GM18517 (cell line): Measurements from ENCODE around the gene BICD1.

Source experiments
- ATAC-seq: cut with Tn5 transposase; IDR thresholded peaks from one replicate; pipeline ENCODE4 v1.9.1; 2021; ENCODE audit warnings: mild to moderate bottlenecking, moderate library complexity; ENCODE audit not compliant: unreplicated experiment

BICD1 gene

DNA sequence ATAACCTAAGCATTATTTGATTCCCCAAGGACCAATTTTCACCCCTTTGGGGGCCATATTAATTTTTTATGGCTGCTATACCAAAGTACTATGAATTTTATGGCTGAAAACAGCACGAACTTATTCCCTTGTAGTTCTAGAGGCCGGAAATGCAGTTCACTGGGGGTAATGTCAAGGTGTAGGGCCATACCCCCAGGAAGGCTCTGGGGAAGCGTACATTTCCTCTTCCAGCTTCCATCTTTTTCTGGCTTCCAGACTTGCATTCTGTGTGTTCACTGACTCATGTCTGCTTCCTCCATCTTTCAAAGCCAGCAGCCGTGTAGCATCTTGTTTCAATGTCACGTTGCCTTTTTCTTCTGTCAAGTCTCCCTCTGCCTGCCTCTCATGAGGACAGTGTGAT is 133.5 kb downstream of the BICD1 start:
- ATAC-seq = no peak

DNA sequence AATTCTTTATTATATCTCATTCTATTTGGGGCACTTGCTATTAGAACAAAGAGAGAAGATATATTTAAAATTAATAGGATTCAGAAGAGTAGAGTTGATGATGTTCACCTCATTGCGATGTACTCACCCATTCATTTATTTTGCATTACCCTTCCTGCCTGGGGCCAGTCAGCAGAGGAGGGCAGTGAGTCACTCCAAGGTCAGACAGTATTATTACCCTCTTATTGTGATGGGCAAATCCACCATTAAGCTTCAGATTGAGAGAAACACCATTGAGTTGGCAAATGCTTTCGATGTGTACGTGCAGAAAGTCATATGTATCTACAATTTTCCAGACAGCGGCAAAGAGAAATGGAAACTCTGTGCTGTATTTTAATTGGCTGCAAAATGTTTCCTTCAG is 134.2 kb downstream of the BICD1 start:
- ATAC-seq = no peak

DNA sequence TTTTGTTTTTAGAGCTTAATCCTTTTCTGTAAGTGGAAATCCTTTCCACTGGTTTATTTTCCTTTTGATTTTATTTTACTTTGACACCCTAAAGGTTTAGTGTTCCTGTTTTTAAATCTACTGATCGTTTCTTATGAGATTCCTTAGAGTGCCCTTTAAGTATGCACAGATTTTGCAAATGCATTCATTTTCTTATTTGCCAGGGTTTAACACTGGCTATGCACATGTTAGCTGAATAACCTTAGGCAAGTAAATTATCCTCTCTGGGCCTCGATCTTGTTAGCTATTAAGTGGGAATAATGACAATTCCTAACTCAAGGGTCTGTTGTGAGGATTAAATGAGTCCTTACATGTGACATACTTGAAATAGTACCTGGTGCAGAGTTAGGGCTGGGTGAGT is 136.0 kb downstream of the BICD1 start:
- no peak for ATAC-seq

DNA sequence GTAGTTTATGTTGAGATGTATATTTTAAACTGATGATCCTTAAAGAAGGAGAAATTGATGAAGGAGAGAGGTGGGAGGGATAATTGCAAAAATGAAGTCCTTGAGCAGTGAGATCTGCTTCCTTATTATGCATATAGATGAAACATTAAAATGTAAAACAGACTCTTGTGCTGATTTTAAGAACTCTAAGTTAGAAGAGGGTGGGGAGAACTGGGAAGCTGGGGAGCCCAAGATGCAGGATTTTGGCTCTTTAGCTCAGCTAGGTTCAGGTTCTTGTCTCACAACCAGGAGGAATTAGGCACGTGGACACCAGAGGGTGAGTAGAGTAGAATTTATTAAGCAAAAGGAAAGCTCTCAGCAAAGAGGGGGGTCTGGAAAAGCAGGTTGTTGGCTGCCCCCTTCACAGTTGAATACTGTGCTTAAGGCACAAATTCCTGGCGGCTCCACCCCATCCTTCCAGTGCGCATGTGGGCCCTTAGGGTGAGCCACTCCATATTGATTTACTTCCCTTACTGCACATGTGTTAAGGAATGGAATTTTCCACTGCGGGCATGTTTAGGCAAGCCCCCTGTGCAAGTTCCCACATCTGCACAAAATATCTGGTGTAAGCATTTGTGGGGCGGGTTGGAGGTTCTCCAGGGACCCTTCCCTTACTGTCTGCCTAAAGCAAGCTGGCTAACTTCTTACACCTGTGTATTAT is 141.9 kb downstream of the BICD1 start:
- ATAC-seq = no peak

DNA sequence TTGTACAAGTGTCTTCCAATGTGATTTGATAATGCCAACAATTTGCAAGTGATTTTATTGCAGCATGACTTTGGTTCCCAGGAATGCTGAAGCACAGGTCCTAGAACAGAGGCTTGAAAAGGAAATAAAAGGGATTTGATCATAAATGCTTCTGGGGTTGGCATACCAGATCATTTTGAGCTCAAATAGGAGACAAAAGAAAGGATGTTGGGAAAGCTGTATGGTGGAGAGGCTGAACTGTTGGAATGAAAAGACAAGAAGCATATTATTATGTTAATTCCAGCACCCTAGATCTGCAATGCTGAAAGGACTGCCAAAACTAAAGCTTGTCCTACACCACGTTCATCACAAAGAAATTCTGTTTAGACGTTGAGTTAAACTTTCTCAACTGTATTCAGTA is 143.1 kb downstream of the BICD1 start:
- no peak for ATAC-seq

DNA sequence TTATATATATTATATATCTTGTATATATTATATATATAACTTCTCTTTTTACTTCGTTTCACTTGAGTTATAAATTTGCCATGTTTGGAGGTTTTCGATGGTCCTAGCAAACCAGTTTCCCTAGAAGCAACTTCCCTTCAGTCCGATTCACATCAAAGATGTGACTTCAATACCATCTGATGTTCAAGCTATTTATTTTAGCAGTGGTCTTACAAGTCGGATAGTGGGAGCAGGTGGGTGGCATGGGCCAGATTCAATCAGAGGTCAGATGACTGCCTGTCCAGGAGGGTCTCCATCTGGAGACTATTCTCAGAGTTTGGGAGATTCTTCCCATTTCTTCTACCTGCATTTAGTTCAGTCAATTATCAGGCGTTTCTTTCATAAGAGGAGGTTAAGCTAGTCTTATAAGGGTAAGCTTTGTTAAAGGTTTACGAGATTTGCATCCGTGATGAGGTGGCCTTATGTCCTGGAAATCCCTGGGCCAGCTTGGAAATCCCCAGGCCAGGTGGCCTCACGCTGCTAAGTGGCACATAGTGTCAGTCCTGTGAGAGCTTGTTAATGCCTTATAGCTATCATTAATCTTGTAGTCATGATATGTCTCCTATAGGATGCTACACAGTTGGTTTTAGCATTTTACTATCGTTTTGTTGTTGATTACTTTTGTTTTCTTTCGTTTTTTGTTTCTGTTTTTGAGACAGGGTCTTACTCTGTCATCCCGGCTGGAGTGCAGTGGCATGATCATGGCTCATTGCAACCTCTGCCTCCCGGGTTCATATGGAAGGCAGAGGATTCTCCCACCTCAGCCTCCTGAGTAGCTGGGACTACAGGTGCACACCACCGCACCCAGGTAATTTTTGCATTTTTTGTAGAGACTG is 145.8 kb downstream of the BICD1 start:
- ATAC-seq = peak; percentile 78

DNA sequence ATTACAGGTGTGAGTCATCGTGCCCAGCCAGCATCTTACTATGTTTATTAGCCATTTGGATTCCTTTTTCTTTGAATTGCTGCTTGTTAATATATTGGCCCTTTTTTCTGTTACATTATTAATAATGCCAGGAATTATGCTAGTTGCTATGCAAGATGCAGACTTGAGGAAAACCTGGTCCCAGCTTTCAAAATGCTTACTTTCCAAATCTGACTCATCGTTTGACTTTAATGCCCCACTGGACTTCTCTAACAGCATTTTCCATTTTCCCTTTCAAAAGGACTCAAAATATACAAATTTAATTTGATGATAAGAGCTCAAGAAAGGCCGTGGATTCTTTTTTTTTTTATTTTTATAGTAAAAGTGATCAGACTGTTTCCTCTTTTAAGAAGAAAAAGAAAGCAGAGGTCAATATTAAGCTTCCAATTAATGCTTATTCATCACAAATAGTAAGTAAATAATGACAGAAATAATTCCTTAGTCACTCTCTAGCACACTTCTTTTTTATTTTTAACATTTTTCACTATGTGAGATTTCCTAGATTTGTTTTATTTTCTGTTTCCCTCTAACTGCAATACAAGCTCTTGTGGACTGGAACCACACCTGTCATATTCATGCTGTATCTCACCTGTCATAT is 146.6 kb downstream of the BICD1 start:
- no peak for ATAC-seq

DNA sequence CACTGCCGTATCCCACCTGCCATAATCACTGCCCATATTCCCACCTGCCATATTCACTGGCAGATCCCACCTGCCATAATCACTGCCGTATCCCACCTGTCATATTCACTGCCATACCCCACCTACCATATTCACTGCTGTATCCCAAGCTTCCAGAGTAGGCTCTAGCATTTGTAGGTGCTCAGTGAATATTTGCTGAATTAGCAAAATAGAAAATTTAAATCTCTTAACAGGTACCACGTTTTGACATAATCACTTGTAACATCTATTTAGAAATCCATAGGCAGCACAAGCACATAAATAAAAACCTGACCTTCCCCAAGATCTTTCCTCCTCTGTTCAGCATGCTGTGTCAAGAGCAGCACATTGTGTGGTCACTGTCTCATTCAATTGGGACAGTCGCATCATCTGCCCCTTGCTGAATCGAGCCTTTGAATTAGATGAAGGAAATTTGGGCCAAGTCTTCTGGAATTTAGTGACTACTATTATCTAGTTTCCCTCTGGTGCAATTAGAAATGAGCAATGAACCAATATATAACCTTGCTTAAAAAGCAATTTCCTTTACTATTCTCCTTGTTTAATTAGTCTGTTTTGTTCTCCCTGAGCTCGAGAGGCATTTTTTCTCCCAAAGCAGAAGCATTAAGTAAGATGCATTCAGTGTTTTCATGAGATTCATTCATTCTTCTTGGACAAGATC is 147.8 kb downstream of the BICD1 start:
- ATAC-seq = no peak

DNA sequence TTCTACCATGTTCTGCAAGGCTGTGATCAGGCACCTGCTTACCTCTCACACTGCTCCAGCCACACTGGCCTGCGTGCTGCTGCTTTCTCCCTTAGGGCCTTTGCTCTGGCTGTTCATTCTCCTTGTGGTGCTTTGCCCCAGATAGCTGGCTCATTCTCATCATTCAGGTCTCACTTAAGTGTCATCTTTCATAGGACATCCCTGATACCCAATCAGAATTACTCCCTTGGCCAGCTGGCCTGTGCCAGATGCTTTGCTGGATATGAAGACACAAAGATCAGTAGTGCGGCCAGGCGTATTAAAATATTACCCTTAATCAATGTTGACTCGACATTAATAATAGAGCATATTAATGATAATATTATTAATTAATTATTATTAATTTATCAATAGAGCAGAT is 148.9 kb downstream of the BICD1 start:
- no peak for ATAC-seq

DNA sequence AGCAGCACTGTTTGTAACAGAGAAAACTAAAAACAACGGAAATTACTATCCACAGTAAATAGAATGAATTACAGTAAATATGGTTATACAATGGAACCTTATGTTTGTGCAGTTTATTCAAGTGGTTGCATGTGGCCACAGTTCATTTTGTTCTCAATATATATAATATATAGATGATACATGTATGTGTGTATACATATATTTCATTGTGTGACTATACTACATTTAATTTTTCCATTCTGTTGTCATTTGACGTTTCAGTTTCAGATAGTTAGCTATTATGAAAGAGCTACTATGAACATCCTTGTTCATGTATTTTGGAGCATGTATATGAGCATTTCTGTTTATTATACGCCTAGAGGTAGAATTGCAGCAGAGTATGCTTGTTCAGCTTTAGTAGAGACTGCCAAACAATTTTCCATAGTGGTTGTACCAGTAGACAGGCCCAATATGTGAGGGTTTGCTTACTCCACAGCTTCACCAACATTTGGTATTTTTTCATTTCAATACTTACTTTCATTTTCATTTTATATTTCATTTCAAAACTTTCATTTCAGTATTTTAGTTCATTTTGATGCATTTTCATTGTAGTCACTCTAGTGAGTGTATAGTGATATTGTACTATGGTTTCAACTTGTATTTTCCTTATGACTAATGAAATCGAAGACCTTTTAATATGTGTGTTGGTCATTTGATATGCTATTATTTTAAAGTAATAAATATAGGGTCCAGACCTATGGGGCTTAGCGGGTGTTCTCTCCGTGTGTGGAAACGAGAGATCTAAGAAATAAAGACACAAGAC is 151.2 kb downstream of the BICD1 start:
- no peak for ATAC-seq

DNA sequence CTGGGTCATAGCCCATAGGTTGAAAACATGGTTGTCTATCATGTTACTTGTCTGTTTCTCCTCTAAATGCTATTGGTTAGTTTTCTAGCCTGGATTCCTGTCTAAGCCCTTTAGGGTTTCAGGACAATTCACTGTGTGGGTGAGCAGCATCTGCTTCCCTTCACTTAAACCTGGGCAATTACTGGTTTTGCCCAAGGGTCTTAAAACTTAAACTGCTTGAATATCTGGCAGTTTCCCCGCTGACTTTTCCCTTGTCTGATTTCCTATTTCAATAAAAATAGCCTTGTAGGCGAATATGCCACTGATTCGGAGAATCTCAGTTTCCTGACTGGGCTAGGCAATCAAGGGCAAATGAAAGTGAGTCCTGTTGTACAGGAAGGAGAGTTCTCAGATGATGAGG is 154.0 kb downstream of the BICD1 start:
- no peak for ATAC-seq

DNA sequence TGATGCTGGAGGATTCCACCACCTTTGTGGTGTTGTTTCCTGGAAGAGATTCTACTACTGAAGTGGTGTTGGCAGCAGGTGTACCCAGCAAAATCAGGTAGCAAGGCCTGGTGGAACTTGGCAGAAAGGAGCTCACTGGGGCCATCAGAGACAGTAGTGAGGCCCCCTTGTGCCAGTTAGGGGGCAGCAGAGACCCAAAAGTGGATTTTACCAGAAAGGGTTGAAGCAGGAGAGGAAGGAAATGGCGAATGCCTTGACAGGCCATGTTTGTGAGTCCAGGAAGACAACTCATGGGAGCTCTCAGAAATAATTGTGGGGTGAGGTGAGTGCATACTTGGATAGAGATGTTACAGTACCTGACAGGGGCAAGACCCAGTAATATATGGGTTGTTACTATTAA is 155.0 kb downstream of the BICD1 start:
- no peak for ATAC-seq

DNA sequence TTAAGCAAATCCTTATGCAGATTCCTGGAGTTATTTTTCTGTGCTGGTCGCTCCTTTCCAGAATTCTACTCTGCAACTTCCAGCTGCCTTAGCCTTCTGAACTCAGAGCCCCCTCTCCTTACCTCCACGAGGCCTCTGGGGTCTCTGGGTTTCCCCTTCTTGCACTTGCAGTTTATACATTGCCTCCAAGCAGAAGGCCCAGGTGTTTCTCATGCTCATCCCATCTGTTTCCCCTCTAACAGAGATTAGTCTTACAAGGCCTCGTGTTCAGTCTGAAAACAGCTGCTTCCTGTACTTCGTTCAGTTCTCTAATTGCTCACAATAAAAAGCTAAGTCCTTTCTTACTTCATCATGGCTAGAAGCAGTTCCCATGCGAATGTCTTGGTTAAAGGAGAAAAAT is 158.3 kb downstream of the BICD1 start:
- peak; percentile 62 for ATAC-seq

DNA sequence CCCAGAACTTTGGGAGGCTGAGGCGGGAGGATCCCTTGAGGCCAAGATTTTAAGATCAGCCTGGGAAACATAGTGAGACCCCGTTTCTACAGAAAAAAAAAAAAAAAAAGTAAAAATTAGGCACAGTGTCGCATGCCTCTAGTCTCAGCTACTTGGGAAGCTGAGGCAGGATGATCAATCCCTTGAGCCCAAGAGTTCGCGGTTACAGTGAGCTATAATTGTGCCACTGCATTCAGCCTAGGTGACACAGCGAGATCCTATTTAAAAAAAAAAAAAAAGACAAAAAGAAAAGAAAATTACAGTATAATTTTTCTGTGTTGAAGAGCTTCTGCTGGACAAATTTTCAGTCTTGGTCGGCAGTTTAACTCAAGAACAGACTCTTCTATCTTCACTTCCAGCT is 158.8 kb downstream of the BICD1 start:
- ATAC-seq = no peak

DNA sequence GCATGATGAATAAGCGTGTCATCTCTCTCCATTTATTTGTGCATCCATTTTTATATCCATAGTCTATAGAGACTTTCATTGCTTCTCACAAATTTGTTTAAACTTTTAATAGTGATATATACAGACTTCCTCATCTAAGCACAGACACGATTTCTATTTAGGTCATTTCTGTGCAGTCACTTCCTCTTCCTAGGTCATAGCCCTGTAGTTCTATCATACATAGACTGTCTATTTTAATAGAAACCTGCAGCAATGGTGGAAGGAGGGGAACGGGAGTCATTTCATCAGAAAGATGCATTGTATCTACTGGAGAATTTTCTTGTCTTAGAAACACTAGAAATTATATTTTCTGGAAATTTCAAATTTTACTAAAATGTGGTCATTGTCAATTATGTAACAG is 159.3 kb downstream of the BICD1 start:
- ATAC-seq = peak; percentile 67

DNA sequence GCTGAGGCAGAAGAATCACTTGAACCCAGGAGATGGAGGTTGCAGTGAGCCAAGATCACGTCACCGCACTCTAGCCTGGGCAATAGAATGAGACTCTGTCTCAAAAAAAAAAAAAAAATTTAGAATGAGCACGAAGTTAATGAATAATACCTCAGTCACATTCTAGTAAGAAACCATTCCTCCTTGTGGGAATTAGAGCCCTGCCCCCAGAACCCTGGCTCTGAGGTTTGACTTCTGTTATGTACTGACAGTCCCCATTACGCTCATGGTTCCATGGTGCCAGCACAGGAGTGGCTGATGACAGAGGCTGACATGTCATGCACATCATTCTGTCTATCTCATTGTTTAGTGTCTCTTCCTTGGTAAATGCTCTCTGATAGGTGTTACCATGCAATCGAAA is 160.1 kb downstream of the BICD1 start:
- ATAC-seq = no peak

DNA sequence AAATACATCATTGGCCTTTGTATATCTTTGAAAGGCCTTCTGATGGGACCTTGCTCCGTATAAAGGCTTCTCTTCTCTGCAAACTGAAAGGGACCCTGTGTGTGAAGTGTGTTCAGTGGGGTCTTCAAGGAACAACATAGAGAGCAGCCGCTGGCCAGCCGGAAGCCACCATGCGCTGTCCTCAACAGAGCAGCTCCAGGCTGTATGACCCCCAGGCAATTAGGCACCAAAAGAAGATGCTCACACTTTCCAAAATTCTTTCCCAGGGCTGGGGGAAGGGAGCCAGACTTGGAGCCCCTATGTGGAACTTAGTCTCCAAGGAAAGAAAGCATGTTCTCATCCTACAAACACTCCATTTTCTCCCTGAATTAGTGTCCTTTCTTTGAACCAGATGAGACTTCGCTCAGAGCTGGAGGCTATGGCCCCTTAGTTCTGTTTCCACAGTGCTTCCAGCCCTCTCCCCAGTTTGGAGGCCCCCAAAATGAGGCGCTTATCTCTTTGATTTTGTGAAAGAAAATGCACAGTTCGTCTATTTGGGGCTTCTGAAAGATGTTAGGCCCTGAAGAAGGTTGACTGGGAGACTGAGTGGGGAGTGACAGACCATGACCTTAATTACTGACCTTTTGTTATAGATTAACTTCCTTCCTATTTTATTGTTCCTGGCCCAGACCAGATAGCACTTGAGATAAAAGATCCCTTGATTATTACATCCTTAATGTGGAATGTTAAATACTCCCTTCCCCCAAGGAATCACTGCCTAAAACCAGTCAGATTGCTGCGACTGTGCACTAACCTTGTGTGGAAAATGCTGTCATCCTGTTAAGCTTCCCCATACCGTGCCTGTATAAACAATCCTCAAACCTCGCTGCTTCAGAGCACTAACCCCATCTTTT is 164.4 kb downstream of the BICD1 start:
- ATAC-seq = no peak

DNA sequence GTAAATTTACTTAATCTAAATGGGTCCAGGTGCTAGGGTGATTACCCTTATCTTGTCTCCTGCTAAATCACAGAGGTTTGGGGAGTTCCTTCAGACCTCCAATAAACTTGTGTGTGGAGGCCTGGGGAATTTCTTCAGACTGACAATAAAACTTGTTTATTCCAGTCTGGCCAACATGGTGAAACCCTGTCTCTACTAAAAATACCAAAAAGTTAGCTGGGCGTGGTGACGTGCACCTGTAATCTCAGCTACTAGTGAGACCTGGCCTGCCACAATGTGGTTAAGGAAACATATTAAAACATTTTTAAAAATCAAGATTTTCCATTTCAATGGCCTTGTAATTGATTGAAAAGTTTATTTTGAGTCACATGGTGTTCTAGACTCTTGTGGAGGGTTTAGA is 165.8 kb downstream of the BICD1 start:
- peak; percentile 35 for ATAC-seq

DNA sequence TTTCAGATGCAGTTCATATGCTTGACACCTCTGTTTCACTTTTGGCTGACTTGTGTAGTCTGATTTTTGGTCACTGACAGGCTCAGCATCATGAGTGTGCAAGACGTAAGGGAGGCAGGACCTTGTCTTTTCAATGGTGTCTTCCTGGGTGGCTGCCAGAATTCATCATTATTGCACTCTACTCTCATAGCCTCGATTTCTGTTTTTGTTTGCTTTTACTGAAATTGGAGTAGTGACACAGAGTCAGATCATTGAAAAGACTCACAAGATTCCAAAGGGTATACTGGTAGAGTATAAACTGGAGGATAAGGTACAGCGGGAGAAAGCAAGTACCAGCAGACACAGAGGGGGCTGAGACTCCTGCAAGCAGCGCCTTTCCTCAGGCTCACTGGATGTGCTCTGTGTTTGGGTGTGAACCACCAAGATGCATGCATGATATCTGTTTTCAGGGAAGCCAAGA is 166.4 kb downstream of the BICD1 start:
- peak; percentile 53 for ATAC-seq
